Measurements from ENCODE around the gene LMTK3.
A peak's percentile ranks its signal among the peaks of the same experiment; 100 is the strongest.

LMTK3 gene

DNA sequence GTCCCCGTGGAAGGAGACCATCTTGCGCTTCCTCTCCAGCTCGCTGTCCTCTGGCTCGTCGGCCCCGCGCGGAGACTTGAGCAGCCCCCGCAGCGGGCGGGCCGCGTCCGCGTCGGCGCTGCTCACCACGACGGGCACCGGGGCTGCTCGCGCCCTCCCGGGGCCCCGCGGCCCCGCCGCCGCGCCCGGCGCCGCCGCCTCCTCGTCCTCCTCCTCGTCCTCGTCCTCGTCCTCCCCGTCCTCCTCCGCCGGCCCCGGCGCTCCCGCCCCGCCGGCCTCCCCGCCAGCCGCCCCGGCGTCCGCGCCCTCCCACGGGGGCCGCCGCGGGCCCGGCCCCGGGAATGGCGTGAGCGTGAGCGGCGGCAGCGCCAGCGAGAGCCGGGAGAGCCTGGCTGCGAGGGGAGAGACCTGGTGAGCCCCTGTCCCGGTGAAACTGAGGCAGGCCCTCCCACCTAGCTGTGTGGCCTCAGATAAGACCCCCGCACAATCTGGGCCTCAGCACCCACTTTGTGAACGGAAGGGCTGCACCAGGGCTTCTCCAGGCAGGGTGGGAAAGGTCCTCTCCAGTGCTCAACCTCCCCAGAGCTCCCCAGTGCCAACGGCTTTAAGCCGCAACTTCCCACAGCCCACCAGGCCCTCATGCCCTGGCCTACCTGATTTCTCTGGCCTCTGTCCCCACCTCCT lies 17.8 kb downstream of the LMTK3 start:
- no peak for DNase-seq (ENCODE audit: low read depth in 1 of 2, low spot score in 1 of 2)
- Histone ChIP-seq H3K27me3 (ENCODE audit: insufficient read depth, poor library complexity, severe bottlenecking) (peaks cover 48% of the 10 kb centered on the region), H3K27ac (replicated peaks) (no peak overlapping the region), H3K4me3 (replicated peaks; ENCODE audit: insufficient read depth, low read length) (peak overlapping the region; percentile 46)
- TF ChIP-seq, protein P1, sequence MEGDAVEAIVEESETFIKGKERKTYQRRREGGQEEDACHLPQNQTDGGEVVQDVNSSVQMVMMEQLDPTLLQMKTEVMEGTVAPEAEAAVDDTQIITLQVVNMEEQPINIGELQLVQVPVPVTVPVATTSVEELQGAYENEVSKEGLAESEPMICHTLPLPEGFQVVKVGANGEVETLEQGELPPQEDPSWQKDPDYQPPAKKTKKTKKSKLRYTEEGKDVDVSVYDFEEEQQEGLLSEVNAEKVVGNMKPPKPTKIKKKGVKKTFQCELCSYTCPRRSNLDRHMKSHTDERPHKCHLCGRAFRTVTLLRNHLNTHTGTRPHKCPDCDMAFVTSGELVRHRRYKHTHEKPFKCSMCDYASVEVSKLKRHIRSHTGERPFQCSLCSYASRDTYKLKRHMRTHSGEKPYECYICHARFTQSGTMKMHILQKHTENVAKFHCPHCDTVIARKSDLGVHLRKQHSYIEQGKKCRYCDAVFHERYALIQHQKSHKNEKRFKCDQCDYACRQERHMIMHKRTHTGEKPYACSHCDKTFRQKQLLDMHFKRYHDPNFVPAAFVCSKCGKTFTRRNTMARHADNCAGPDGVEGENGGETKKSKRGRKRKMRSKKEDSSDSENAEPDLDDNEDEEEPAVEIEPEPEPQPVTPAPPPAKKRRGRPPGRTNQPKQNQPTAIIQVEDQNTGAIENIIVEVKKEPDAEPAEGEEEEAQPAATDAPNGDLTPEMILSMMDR (IDR thresholded peaks at IDR 0.05; ENCODE audit: insufficient read depth, low read length), result no peak
- no peak for TF ChIP-seq POLR2AphosphoS5 (IDR thresholded peaks at IDR 0.05; ENCODE audit: low read depth)
- no peak for TF ChIP-seq SPI1 (IDR thresholded peaks at IDR 0.05; ENCODE audit: borderline replicate concordance, low read depth)
- no peak for TF ChIP-seq GABPA (IDR thresholded peaks at IDR 0.05; ENCODE audit: low read depth)
- TF ChIP-seq, protein P2, sequence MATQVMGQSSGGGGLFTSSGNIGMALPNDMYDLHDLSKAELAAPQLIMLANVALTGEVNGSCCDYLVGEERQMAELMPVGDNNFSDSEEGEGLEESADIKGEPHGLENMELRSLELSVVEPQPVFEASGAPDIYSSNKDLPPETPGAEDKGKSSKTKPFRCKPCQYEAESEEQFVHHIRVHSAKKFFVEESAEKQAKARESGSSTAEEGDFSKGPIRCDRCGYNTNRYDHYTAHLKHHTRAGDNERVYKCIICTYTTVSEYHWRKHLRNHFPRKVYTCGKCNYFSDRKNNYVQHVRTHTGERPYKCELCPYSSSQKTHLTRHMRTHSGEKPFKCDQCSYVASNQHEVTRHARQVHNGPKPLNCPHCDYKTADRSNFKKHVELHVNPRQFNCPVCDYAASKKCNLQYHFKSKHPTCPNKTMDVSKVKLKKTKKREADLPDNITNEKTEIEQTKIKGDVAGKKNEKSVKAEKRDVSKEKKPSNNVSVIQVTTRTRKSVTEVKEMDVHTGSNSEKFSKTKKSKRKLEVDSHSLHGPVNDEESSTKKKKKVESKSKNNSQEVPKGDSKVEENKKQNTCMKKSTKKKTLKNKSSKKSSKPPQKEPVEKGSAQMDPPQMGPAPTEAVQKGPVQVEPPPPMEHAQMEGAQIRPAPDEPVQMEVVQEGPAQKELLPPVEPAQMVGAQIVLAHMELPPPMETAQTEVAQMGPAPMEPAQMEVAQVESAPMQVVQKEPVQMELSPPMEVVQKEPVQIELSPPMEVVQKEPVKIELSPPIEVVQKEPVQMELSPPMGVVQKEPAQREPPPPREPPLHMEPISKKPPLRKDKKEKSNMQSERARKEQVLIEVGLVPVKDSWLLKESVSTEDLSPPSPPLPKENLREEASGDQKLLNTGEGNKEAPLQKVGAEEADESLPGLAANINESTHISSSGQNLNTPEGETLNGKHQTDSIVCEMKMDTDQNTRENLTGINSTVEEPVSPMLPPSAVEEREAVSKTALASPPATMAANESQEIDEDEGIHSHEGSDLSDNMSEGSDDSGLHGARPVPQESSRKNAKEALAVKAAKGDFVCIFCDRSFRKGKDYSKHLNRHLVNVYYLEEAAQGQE (IDR thresholded peaks at IDR 0.05; ENCODE audit: insufficient replicate concordance, low read depth), result no peak

DNA sequence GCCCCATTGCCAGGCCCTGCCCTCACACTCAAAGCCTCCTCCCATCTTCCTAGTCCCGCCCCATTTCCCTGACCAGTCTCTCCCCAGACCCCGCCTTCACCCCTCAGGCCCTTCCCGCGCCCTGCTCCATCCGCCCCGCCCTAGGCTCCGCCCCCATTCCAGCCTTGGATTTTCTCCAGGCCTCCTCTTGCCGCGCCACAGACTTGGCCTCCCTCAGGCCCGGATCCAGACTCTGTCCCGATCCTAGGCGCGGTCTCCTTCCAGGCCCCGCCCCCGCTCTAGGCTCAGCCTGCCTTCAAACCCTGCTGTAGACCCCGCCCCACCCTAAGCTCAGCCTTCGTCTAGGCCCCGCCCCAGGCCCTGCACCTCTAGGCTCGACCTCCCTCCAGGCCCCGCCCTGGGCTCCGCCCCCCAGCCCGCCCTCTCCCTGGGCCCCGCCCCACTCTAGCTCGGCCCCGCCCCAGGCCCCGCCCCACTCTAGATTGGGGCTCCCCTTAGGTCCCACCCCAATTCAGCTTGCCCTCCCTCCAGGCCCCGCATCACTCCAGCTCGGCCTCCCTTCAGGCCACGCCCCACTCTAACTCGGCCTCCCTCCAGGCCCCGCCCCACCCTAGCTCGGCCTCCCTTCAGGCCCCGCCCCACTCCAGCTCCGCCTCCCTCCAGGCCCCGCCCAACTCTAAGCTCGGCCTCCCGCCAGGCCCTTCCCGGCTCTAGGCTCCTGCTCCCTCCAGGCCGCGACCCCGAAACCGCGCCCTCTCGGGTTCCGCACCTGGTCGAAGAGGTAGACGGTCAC lies 18.5 kb downstream of the LMTK3 start:
- TF ChIP-seq GABPA (IDR thresholded peaks at IDR 0.05; ENCODE audit: low read depth) (no peak), POLR2AphosphoS5 (IDR thresholded peaks at IDR 0.05; ENCODE audit: low read depth) (no peak), SPI1 (IDR thresholded peaks at IDR 0.05; ENCODE audit: borderline replicate concordance, low read depth) (no peak)
- TF ChIP-seq, protein P1 (IDR thresholded peaks at IDR 0.05; ENCODE audit: insufficient read depth, low read length), result no peak
- TF ChIP-seq, protein P2 (IDR thresholded peaks at IDR 0.05; ENCODE audit: insufficient replicate concordance, low read depth), result no peak
- Histone ChIP-seq H3K27ac (replicated peaks) (no peak overlapping the region), H3K4me3 (replicated peaks; ENCODE audit: insufficient read depth, low read length) (peak overlapping the region; percentile 46), H3K27me3 (ENCODE audit: insufficient read depth, poor library complexity, severe bottlenecking) (peaks cover 47% of the 10 kb centered on the region)
- DNase-seq (ENCODE audit: low read depth in 1 of 2, low spot score in 1 of 2), result peak; percentile 76 to 84

DNA sequence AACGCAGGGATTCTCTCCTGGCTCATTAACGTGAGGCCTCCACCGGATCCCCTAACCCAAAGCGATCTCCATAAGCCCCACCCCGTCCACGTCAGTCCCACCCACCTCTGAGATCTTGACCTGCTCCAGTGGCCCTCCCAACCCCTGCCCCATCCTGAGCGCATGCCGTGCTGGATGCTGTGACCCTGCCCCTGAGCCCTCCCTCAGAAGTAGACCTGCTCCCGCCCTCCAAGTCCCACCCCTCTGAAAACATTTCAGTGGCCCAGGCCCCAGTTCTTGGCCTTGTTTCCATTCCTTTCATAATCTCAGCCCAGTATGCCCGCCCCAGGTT lies 19.9 kb downstream of the LMTK3 start:
- TF ChIP-seq, protein P2 (IDR thresholded peaks at IDR 0.05; ENCODE audit: insufficient replicate concordance, low read depth), result no peak
- no peak for TF ChIP-seq GABPA (IDR thresholded peaks at IDR 0.05; ENCODE audit: low read depth)
- TF ChIP-seq, protein P1 (IDR thresholded peaks at IDR 0.05; ENCODE audit: insufficient read depth, low read length), result no peak
- Histone ChIP-seq H3K4me3 (replicated peaks; ENCODE audit: insufficient read depth, low read length) (no peak overlapping the region), H3K27ac (replicated peaks) (no peak overlapping the region), H3K27me3 (ENCODE audit: insufficient read depth, poor library complexity, severe bottlenecking) (peaks cover 42% of the 10 kb centered on the region)
- no peak for DNase-seq (ENCODE audit: low read depth in 1 of 2, low spot score in 1 of 2)
